ENCODE data around the gene EHMT1.
A peak's percentile ranks its signal among the peaks of the same experiment; 100 is the strongest.
"Not testable (repeated sequence)": the region's sequence is repeated elsewhere in the genome, so short reads cannot be mapped to it uniquely, and the experiment has no call there.

EHMT1 gene

GRCh38 chr9:137615387-137615871 lies 3.4 kb upstream of the EHMT1 start:
- no peak for DNase-seq (ENCODE audit: low read depth)

GRCh38 chr9:137619240-137620047 lies 639 bp downstream of the EHMT1 start:
- peak; percentile 50 for DNase-seq (ENCODE audit: low read depth)

GRCh38 chr9:137620048-137620405 lies 1.2 kb downstream of the EHMT1 start:
- DNase-seq (ENCODE audit: low read depth) = no peak

GRCh38 chr9:137620581-137620980 lies 1.8 kb downstream of the EHMT1 start:
- DNase-seq (ENCODE audit: low read depth) = no peak

GRCh38 chr9:137621131-137621757 lies 2.4 kb downstream of the EHMT1 start:
- DNase-seq (ENCODE audit: low read depth) = peak; percentile 30

GRCh38 chr9:137622211-137622610 lies 3.4 kb downstream of the EHMT1 start:
- not testable (repeated sequence) for DNase-seq (ENCODE audit: low read depth)

GRCh38 chr9:137626464-137626863 lies 7.7 kb downstream of the EHMT1 start:
- no peak for DNase-seq (ENCODE audit: low read depth)

- DNase-seq (ENCODE audit: low read depth) = not testable (repeated sequence)
These were observed 8.6 kb downstream of the EHMT1 start for GRCh38 chr9:137627406-137627805.

GRCh38 chr9:137630126-137630525 lies 11.3 kb downstream of the EHMT1 start:
- peak; percentile 24 for DNase-seq (ENCODE audit: low read depth)

- peak; percentile 24 for DNase-seq (ENCODE audit: low read depth)
These were observed 11.9 kb downstream of the EHMT1 start for GRCh38 chr9:137630679-137631078.

GRCh38 chr9:137631345-137632229 lies 12.8 kb downstream of the EHMT1 start:
- DNase-seq (ENCODE audit: low read depth) = no peak

- peak; percentile 19 for DNase-seq (ENCODE audit: low read depth)
These were observed 13.7 kb downstream of the EHMT1 start for GRCh38 chr9:137632230-137633161.

- DNase-seq (ENCODE audit: low read depth) = no peak
These were observed 15.2 kb downstream of the EHMT1 start for GRCh38 chr9:137634016-137634415.

- peak; percentile 23 for DNase-seq (ENCODE audit: low read depth)
These were observed 19.9 kb downstream of the EHMT1 start for GRCh38 chr9:137638680-137639079.

- peak; percentile 26 for DNase-seq (ENCODE audit: low read depth)
These were observed 20.7 kb downstream of the EHMT1 start for GRCh38 chr9:137639303-137640051.

- no peak for DNase-seq (ENCODE audit: low read depth)
These were observed 22.1 kb downstream of the EHMT1 start for GRCh38 chr9:137640862-137641261.

- DNase-seq (ENCODE audit: low read depth) = no peak
These were observed 23.4 kb downstream of the EHMT1 start for GRCh38 chr9:137642118-137642601.

GRCh38 chr9:137642892-137643291 lies 24.1 kb downstream of the EHMT1 start:
- DNase-seq (ENCODE audit: low read depth) = no peak

GRCh38 chr9:137643921-137644320 lies 25.1 kb downstream of the EHMT1 start:
- DNase-seq (ENCODE audit: low read depth) = no peak

GRCh38 chr9:137645211-137645610 lies 26.4 kb downstream of the EHMT1 start:
- no peak for DNase-seq (ENCODE audit: low read depth)
